Ascending aorta (tissue), 2 donors: ENCODE results near the gene AP2B1. TPM values are rescaled to one million over a fixed set of nuclear protein-coding genes. Genes with fewer than 3 reads are reported as not detected.

Experiments used
- DNase-seq, 2 donors: peaks; one replicate each; pipeline ENCODE4 v3.0.0-alpha.2; 2019; ENCODE audit warnings: low spot score in 2 of 2
- H3K27ac ChIP-seq, 2 donors: fragments of 200-600 bp; sonication (generic); one replicate each; pipeline ENCODE4 v1.5.1; 2016 to 2017; ENCODE audit warnings: mild to moderate bottlenecking in 1 of 2
- H3K27me3 ChIP-seq: fragments of 200-600 bp; sonication (generic); one replicate; pipeline ENCODE4 v1.5.1; 2017
- H3K36me3 ChIP-seq, 2 donors: fragments of 200-600 bp; sonication (generic); one replicate each; pipeline ENCODE4 v1.5.1; 2016
- H3K4me1 ChIP-seq, 2 donors: fragments of 200-600 bp; sonication (generic); one replicate each; pipeline ENCODE4 v1.5.1; 2016 to 2017; ENCODE audit warnings: mild to moderate bottlenecking in 1 of 2
- H3K4me3 ChIP-seq, 2 donors: fragments of 200-600 bp; sonication (generic); one replicate each; pipeline ENCODE4 v1.5.1; 2016 to 2017; ENCODE audit warnings: mild to moderate bottlenecking in 1 of 2
- H3K9me3 ChIP-seq, 2 donors: fragments of 200-600 bp; sonication (generic); one replicate each; pipeline ENCODE4 v1.5.1; 2016
- CTCF ChIP-seq, 3 experiments: fragments of 200-600 bp in 2 of 3; fragments of 450-650 bp in 1 of 3; sonication (generic) in 2 of 3; IDR thresholded peaks; one replicate each; pipeline ENCODE4 v1.5.1; 2016 to 2019; ENCODE audit warnings: antibody characterized with exemption in 3 of 3, mild to moderate bottlenecking in 1 of 3, moderate library complexity in 1 of 3
- intact Hi-C: fragments of 100-400 bp; cut with DNase I; formaldehyde crosslinking; loops from one replicate; pipeline ENCODE4 v1.15.1; 2023
- total RNA-seq: library from RNA; depleted of rRNA; stranded (reverse); fragments of >200 nt; gene quantifications from one replicate; pipeline ENCODE4 v1.1.0, GENCODE V29; 2016

Gene AP2B1
- total RNA-seq, 1 donor from 2014 or later: 59.5 TPM

GRCh38 chr17:35683591-35683990, 96.5 kb downstream of the AP2B1 start:
- Histone ChIP-seq H3K27ac (peak overlapping the region in 1 of 2 donors; percentile 0), H3K27me3 (no peaks in the 10 kb centered on the region), H3K9me3 (no peaks in the 10 kb centered on the region), H3K4me3 (no peak overlapping the region), H3K36me3 (peaks cover 28 to 66% of the 10 kb centered on the region in 2 donors), H3K4me1 (no peaks in the 10 kb centered on the region)
- no peak for DNase-seq
- no peak for TF ChIP-seq CTCF (IDR thresholded peaks at IDR 0.05)
- intact Hi-C loops: loop anchor here (5.0 kb wide), 1 partner anchor 49 kb away; the partner anchor contains the start of gene RASL10B

GRCh38 chr17:35684055-35684802, 97.1 kb downstream of the AP2B1 start:
- no peak for DNase-seq
- H3K27me3 ChIP-seq: no peaks in the 10 kb centered on the region
- peak overlapping the region in 1 of 2 donors; percentile 0 for H3K27ac ChIP-seq
- H3K4me3 ChIP-seq: no peak overlapping the region
- no peaks in the 10 kb centered on the region for H3K9me3 ChIP-seq
- intact Hi-C loops: loop anchor here (5.0 kb wide), 1 partner anchor 48 kb away; the partner anchor contains the start of gene RASL10B
- no peaks in the 10 kb centered on the region for H3K4me1 ChIP-seq
- H3K36me3 ChIP-seq: peaks cover 31 to 73% of the 10 kb centered on the region in 2 donors
- no peak for TF ChIP-seq CTCF (IDR thresholded peaks at IDR 0.05)

- intact Hi-C loops: no loop called here
- peaks cover 29 to 72% of the 10 kb centered on the region in 2 donors for H3K36me3 ChIP-seq
Measured at GRCh38 chr17:35692512-35693210, 105.5 kb downstream of the AP2B1 start.

GRCh38 chr17:35693662-35694061, 106.5 kb downstream of the AP2B1 start:
- DNase-seq: no peak
- Histone ChIP-seq H3K4me1 (no peaks in the 10 kb centered on the region), H3K4me3 (no peak overlapping the region), H3K27ac (no peak overlapping the region), H3K27me3 (no peaks in the 10 kb centered on the region), H3K9me3 (no peaks in the 10 kb centered on the region), H3K36me3 (peaks cover 29 to 64% of the 10 kb centered on the region in 2 donors)
- TF ChIP-seq CTCF (IDR thresholded peaks at IDR 0.05): no peak
- intact Hi-C loops: no loop called here

More at GRCh38 chr17:35692512-35693210, 105.5 kb downstream of the AP2B1 start:
- Histone ChIP-seq H3K4me1 (no peaks in the 10 kb centered on the region), H3K27me3 (no peaks in the 10 kb centered on the region), H3K4me3 (no peak overlapping the region), H3K9me3 (no peaks in the 10 kb centered on the region), H3K27ac (no peak overlapping the region)
- no peak for DNase-seq
- no peak for TF ChIP-seq CTCF (IDR thresholded peaks at IDR 0.05)

- H3K36me3 ChIP-seq: peaks cover 25 to 52% of the 10 kb centered on the region in 2 donors
- peaks cover 0 to 4% of the 10 kb centered on the region in 2 donors for H3K4me1 ChIP-seq
- intact Hi-C loops: loop anchor here (5.0 kb wide), 1 partner anchor 37 kb away; the partner anchor contains the start of gene RASL10B
- no peak overlapping the region for H3K27ac ChIP-seq
- no peaks in the 10 kb centered on the region for H3K27me3 ChIP-seq
- no peak overlapping the region for H3K4me3 ChIP-seq
- TF ChIP-seq CTCF (IDR thresholded peaks at IDR 0.05): no peak
- no peaks in the 10 kb centered on the region for H3K9me3 ChIP-seq
- DNase-seq: no peak
Measured at GRCh38 chr17:35694906-35695305, 107.8 kb downstream of the AP2B1 start.
